ENCODE results near the gene ZC3H7A.

DNA sequence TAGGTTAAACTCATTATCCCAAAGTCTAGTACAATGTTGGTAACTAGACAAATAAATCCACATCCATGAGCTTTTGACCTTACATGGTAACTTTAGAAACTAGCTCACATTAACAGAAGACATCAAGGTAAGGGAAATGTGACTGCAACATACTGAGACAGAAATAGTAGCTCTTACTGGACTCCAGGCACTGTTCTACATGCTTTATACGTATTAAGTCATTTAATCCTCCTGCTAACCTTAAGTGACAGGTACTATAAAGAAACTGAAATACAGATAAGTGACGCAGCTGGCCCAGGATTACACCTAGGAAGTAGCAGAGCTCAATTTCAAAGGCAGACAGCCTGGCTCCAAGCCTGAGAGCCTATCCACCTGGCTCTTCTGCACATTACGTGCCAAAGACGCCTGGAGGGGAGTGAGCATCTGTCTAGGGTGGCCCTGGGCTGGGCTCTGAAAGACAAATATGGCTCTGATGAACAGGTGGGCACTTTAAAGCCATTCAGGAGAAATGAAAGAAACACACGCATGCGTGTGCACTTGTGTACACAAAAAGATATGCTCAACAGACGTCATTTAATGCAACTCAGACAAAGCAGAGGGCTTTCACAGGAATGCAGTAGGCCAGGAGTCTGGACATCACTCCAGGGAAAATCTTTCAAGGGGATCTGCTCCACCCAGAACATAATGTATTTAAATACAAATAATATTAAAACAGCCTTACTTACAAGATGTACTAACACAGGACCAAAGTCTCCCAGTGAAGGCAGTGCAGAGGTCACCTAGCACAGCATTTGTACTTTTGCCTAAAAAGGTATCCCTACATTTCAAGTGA, 4.4 kb downstream of the ZC3H7A start:
- TF ChIP-seq POLR2AphosphoS5 (IDR thresholded peaks at IDR 0.05), result no peak
- TF ChIP-seq, protein P1, sequence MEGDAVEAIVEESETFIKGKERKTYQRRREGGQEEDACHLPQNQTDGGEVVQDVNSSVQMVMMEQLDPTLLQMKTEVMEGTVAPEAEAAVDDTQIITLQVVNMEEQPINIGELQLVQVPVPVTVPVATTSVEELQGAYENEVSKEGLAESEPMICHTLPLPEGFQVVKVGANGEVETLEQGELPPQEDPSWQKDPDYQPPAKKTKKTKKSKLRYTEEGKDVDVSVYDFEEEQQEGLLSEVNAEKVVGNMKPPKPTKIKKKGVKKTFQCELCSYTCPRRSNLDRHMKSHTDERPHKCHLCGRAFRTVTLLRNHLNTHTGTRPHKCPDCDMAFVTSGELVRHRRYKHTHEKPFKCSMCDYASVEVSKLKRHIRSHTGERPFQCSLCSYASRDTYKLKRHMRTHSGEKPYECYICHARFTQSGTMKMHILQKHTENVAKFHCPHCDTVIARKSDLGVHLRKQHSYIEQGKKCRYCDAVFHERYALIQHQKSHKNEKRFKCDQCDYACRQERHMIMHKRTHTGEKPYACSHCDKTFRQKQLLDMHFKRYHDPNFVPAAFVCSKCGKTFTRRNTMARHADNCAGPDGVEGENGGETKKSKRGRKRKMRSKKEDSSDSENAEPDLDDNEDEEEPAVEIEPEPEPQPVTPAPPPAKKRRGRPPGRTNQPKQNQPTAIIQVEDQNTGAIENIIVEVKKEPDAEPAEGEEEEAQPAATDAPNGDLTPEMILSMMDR (IDR thresholded peaks at IDR 0.05), result no peak

Data from sigmoid colon (tissue), 4 donors.